A549 (cell line): ENCODE measurements around the gene KIF27.
"Not testable (repeated sequence)": the region's sequence is repeated elsewhere in the genome, so short reads cannot be mapped to it uniquely, and the experiment has no call there.

Experiments
- CBX2 ChIP-seq: fragments of 200-600 bp; sonication (generic); IDR thresholded peaks from 2 replicates; pipeline ENCODE4 v1.6.1; 2016; ENCODE audit warnings: low read depth, mild to moderate bottlenecking, borderline replicate concordance
- CHD4 ChIP-seq: fragments of 200-600 bp; sonication (generic); IDR thresholded peaks from 2 replicates; pipeline ENCODE4 v1.6.1; 2016; ENCODE audit warnings: antibody characterized with exemption, mild to moderate bottlenecking, borderline replicate concordance
- EP300 ChIP-seq, 2 experiments: fragments of >200 bp; sonication (Bioruptor Twin); formaldehyde crosslinking; IDR thresholded peaks; 2 replicates in 1 of 2; 3 replicates in 1 of 2; pipeline ENCODE4 v1.6.1; 2016 to 2017
- NR3C1 ChIP-seq: fragments of >200 bp; sonication (Bioruptor Twin); formaldehyde crosslinking; IDR thresholded peaks from 3 replicates; pipeline ENCODE4 v1.6.1; 2017
- POLR2A ChIP-seq: IDR thresholded peaks from 2 replicates; pipeline ENCODE4 v1.6.1; 2012; ENCODE audit warnings: mild to moderate bottlenecking, low read length
- POLR2AphosphoS2 ChIP-seq: conservative IDR thresholded peaks from 2 replicates; pipeline ENCODE4 v1.6.1; 2012; ENCODE audit warnings: low read length, improper control_type of control experiment, inconsistent platforms
- RFX5 ChIP-seq: fragments of 450-650 bp; IDR thresholded peaks from 2 replicates; pipeline ENCODE4 v1.7.1; 2014; ENCODE audit warnings: antibody characterized with exemption, mild to moderate bottlenecking, moderate library complexity
- TF ChIP-seq, protein P1 (sequence below): fragments of >200 bp; sonication (Bioruptor Twin); formaldehyde crosslinking; IDR thresholded peaks from 3 replicates; pipeline ENCODE4 v1.5.1; 2016

- not testable (repeated sequence) for TF ChIP-seq NR3C1; POLR2AphosphoS2; EP300 (IDR thresholded peaks at IDR 0.05); POLR2A; CBX2; RFX5; CHD4
- TF ChIP-seq, protein P1, sequence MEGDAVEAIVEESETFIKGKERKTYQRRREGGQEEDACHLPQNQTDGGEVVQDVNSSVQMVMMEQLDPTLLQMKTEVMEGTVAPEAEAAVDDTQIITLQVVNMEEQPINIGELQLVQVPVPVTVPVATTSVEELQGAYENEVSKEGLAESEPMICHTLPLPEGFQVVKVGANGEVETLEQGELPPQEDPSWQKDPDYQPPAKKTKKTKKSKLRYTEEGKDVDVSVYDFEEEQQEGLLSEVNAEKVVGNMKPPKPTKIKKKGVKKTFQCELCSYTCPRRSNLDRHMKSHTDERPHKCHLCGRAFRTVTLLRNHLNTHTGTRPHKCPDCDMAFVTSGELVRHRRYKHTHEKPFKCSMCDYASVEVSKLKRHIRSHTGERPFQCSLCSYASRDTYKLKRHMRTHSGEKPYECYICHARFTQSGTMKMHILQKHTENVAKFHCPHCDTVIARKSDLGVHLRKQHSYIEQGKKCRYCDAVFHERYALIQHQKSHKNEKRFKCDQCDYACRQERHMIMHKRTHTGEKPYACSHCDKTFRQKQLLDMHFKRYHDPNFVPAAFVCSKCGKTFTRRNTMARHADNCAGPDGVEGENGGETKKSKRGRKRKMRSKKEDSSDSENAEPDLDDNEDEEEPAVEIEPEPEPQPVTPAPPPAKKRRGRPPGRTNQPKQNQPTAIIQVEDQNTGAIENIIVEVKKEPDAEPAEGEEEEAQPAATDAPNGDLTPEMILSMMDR: not testable (repeated sequence)
Measured at GRCh38 chr9:83803941-83804340, 117.3 kb downstream of the KIF27 start.
